GM12878 (cell line): ENCODE measurements around the gene TEDC1. TPM values are rescaled to one million over a fixed set of nuclear protein-coding genes. Genes with fewer than 3 reads are reported as not detected.

Source experiments
- MYC ChIP-seq: IDR thresholded peaks from 2 replicates; pipeline ENCODE4 v1.6.1; 2011; ENCODE audit warnings: mild to moderate bottlenecking, low read length, moderate library complexity, inconsistent platforms; ENCODE audit not compliant: insufficient read depth, insufficient replicate concordance, insufficient read length, severe bottlenecking
- NR2C1 ChIP-seq: fragments of 450-650 bp; IDR thresholded peaks from 2 replicates; pipeline ENCODE4 v1.6.1; 2017; ENCODE audit warnings: antibody characterized with exemption, mild to moderate bottlenecking, moderate library complexity
- SP1 ChIP-seq: IDR thresholded peaks from one replicate; pipeline ENCODE4 v1.6.1; 2011; ENCODE audit warnings: low read depth, low read length
- polyA plus RNA-seq, 11 experiments: library from polyadenylated mRNA; depleted of rRNA in 4 of 11; unstranded in 6 of 11; stranded (reverse) in 5 of 11; fragments of >200 nt; fragmentation: Nextera tagmentation in 4 of 11; fragmentation: Illumina TruSeq in 1 of 11; extraction: Ambion mirVana in 4 of 11; extraction: Trizol in 1 of 11; gene quantifications; 1 replicate in 1 of 11; 2 replicates in 10 of 11; pipeline versions ENCODE4 v1.2.1 to v1.2.3, GENCODE V29; 2011 to 2016; ENCODE audit warnings: inconsistent platforms in 2 of 11, missing spikeins in 2 of 11, low read depth in 1 of 11
- total RNA-seq, 4 experiments: library from RNA; depleted of rRNA in 3 of 4; stranded (reverse); fragments of >200 nt in 3 of 4; fragmentation: Illumina TruSeq in 1 of 4; extraction: Trizol in 1 of 4; gene quantifications; 2 replicates each; pipeline versions ENCODE4 v1.2.1 to v1.2.3, GENCODE V29; 2013 to 2021

Gene TEDC1
- total and polyA plus RNA-seq, 10 of the 15 experiments (the other 5 are each of a cell fraction or from before 2014, with no cell fraction given) = 0.19 to 34.2 (median 14.5) TPM

DNA sequence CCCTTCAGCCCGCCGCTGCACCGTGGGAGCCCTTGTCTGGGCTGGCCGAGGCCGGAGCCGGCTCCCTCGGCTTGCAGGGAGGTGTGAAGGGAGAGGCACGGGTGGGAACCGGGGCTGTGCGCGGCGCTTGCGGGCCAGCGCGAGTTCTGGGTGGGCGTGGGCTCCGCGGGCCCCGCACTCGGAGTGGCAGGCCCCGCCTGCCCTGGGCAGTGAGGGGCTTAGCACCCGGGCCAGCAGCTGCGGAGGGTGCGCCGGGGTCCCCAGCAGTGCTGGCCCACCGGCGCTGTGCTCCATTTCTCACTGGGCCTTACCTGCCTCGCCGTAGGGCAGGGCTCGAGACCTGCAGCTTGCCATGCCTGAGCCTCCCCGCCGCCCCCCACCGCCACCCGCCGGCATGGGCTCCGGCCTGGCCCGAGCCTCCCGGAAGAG lies 56.7 kb downstream of the TEDC1 start (continued):
- no peak for TF ChIP-seq NR2C1
- TF ChIP-seq MYC = no peak
- no peak for TF ChIP-seq SP1

Other genes with a start within 250 kb of the TEDC1 start
Only the 7 nearest of the 8 such genes appear.
- gene BRF1, start 190.2 kb upstream of the TEDC1 start, total RNA-seq (2014; rRNA removed) = 25.2 and 26.5 TPM in 2 replicates
- 11.5 and 11.6 TPM in 2 replicates for gene BRF1, start 190.2 kb upstream of the TEDC1 start, total RNA-seq (2014; rRNA removed; fragmentation: Illumina TruSeq; extraction: Trizol)
- gene BRF1, start 190.2 kb upstream of the TEDC1 start, total RNA-seq (2021) = 29.3 and 33.5 TPM in 2 replicates
- 7.1 and 8.0 TPM in 2 replicates for gene BRF1, start 190.2 kb upstream of the TEDC1 start, polyA plus RNA-seq (2011; rRNA removed)
- 5.3 and 8.8 TPM in 2 replicates for gene BRF1, start 190.2 kb upstream of the TEDC1 start, polyA plus RNA-seq (2014; fragmentation: Illumina TruSeq; extraction: Trizol)
- under 1 TPM; 0.21 to 0.58 TPM for gene BRF1, start 190.2 kb upstream of the TEDC1 start, polyA plus RNA-seq (2014; fragmentation: Nextera tagmentation; extraction: Ambion mirVana)
- 18.3 and 22.6 TPM in 2 replicates for gene BRF1, start 190.2 kb upstream of the TEDC1 start, polyA plus RNA-seq (2014; rRNA removed)
- gene BRF1, start 190.2 kb upstream of the TEDC1 start, polyA plus RNA-seq (2016; fragmentation: Nextera tagmentation; extraction: Ambion mirVana) = 10 to 100 TPM in 1 of 2 experiments, 1 to 10 TPM in 1; 9.7 to 17.4 TPM
- gene PACS2, start 176.5 kb upstream of the TEDC1 start, total RNA-seq (2014; rRNA removed) = 23.3 and 34.1 TPM in 2 replicates
- gene PACS2, start 176.5 kb upstream of the TEDC1 start, total RNA-seq (2014; rRNA removed; fragmentation: Illumina TruSeq; extraction: Trizol) = 9.2 and 11.4 TPM in 2 replicates
- gene PACS2, start 176.5 kb upstream of the TEDC1 start, total RNA-seq (2021) = 37.2 and 37.3 TPM in 2 replicates
- gene PACS2, start 176.5 kb upstream of the TEDC1 start, polyA plus RNA-seq (2011; rRNA removed) = 10.1 and 13.6 TPM in 2 replicates
- 5.2 and 7.4 TPM in 2 replicates for gene PACS2, start 176.5 kb upstream of the TEDC1 start, polyA plus RNA-seq (2014; fragmentation: Illumina TruSeq; extraction: Trizol)
- gene PACS2, start 176.5 kb upstream of the TEDC1 start, polyA plus RNA-seq (2014; fragmentation: Nextera tagmentation; extraction: Ambion mirVana) = under 1 TPM; 0.21 to 0.91 TPM
- gene PACS2, start 176.5 kb upstream of the TEDC1 start, polyA plus RNA-seq (2014; rRNA removed) = 30.3 and 35.7 TPM in 2 replicates
- 1 to 10 TPM; 4.5 to 5.8 TPM for gene PACS2, start 176.5 kb upstream of the TEDC1 start, polyA plus RNA-seq (2016; fragmentation: Nextera tagmentation; extraction: Ambion mirVana)
- 0.49 and 1.0 TPM in 2 replicates for gene TEX22, start 92.7 kb upstream of the TEDC1 start, total RNA-seq (2014; rRNA removed)
- 0.54 and 0.64 TPM in 2 replicates for gene TEX22, start 92.7 kb upstream of the TEDC1 start, total RNA-seq (2014; rRNA removed; fragmentation: Illumina TruSeq; extraction: Trizol)
- 2.7 and 4.0 TPM in 2 replicates for gene TEX22, start 92.7 kb upstream of the TEDC1 start, total RNA-seq (2021)
- gene TEX22, start 92.7 kb upstream of the TEDC1 start, polyA plus RNA-seq (2011; rRNA removed) = 0.12 and 0.15 TPM in 2 replicates
- 0.12 TPM in 1 of 2 replicates, not detected in the other for gene TEX22, start 92.7 kb upstream of the TEDC1 start, polyA plus RNA-seq (2014; fragmentation: Illumina TruSeq; extraction: Trizol)
- under 1 TPM in 1 of 2 experiments, not detected in 1; 0.02 TPM for gene TEX22, start 92.7 kb upstream of the TEDC1 start, polyA plus RNA-seq (2014; fragmentation: Nextera tagmentation; extraction: Ambion mirVana)
- 0.63 and 0.80 TPM in 2 replicates for gene TEX22, start 92.7 kb upstream of the TEDC1 start, polyA plus RNA-seq (2014; rRNA removed)
- gene TEX22, start 92.7 kb upstream of the TEDC1 start, polyA plus RNA-seq (2016; fragmentation: Nextera tagmentation; extraction: Ambion mirVana) = 1 to 10 TPM; 1.1 to 1.3 TPM
- gene MTA1, start 71.4 kb upstream of the TEDC1 start, total RNA-seq (2014; rRNA removed) = 53.3 and 62.6 TPM in 2 replicates
- 28.1 and 30.8 TPM in 2 replicates for gene MTA1, start 71.4 kb upstream of the TEDC1 start, total RNA-seq (2014; rRNA removed; fragmentation: Illumina TruSeq; extraction: Trizol)
- gene MTA1, start 71.4 kb upstream of the TEDC1 start, total RNA-seq (2021) = 138 and 162 TPM in 2 replicates
- 26.0 and 52.3 TPM in 2 replicates for gene MTA1, start 71.4 kb upstream of the TEDC1 start, polyA plus RNA-seq (2011; rRNA removed)
- 9.6 and 30.4 TPM in 2 replicates for gene MTA1, start 71.4 kb upstream of the TEDC1 start, polyA plus RNA-seq (2014; fragmentation: Illumina TruSeq; extraction: Trizol)
- gene MTA1, start 71.4 kb upstream of the TEDC1 start, polyA plus RNA-seq (2014; fragmentation: Nextera tagmentation; extraction: Ambion mirVana) = under 1 TPM; 0.14 to 0.69 TPM
- 114 and 134 TPM in 2 replicates for gene MTA1, start 71.4 kb upstream of the TEDC1 start, polyA plus RNA-seq (2014; rRNA removed)
- gene MTA1, start 71.4 kb upstream of the TEDC1 start, polyA plus RNA-seq (2016; fragmentation: Nextera tagmentation; extraction: Ambion mirVana) = 10 to 100 TPM in 1 of 2 experiments, 1 to 10 TPM in 1; 7.7 to 10.3 TPM
- 0.11 TPM in 1 of 2 replicates, not detected in the other for gene CRIP2, start 16.4 kb upstream of the TEDC1 start, total RNA-seq (2014; rRNA removed)
- gene CRIP2, start 16.4 kb upstream of the TEDC1 start, total RNA-seq (2014; rRNA removed; fragmentation: Illumina TruSeq; extraction: Trizol) = not detected in 2 replicates
- 0.49 and 0.61 TPM in 2 replicates for gene CRIP2, start 16.4 kb upstream of the TEDC1 start, total RNA-seq (2021)
- 0.04 TPM in 1 of 2 replicates, not detected in the other for gene CRIP2, start 16.4 kb upstream of the TEDC1 start, polyA plus RNA-seq (2011; rRNA removed)
- not detected in 2 replicates for gene CRIP2, start 16.4 kb upstream of the TEDC1 start, polyA plus RNA-seq (2014; fragmentation: Illumina TruSeq; extraction: Trizol)
- gene CRIP2, start 16.4 kb upstream of the TEDC1 start, polyA plus RNA-seq (2014; fragmentation: Nextera tagmentation; extraction: Ambion mirVana) = not detected
- gene CRIP2, start 16.4 kb upstream of the TEDC1 start, polyA plus RNA-seq (2014; rRNA removed) = not detected in 2 replicates
- under 1 TPM; 0.37 to 0.62 TPM for gene CRIP2, start 16.4 kb upstream of the TEDC1 start, polyA plus RNA-seq (2016; fragmentation: Nextera tagmentation; extraction: Ambion mirVana)
- gene CRIP1, start 4.4 kb upstream of the TEDC1 start, total RNA-seq (2014; rRNA removed) = 99.4 and 101 TPM in 2 replicates
- 87.3 and 90.6 TPM in 2 replicates for gene CRIP1, start 4.4 kb upstream of the TEDC1 start, total RNA-seq (2014; rRNA removed; fragmentation: Illumina TruSeq; extraction: Trizol)
- 177 and 188 TPM in 2 replicates for gene CRIP1, start 4.4 kb upstream of the TEDC1 start, total RNA-seq (2021)
- 36.3 and 174 TPM in 2 replicates for gene CRIP1, start 4.4 kb upstream of the TEDC1 start, polyA plus RNA-seq (2011; rRNA removed)
- 8.1 and 81.1 TPM in 2 replicates for gene CRIP1, start 4.4 kb upstream of the TEDC1 start, polyA plus RNA-seq (2014; fragmentation: Illumina TruSeq; extraction: Trizol)
- 100 to 1,000 TPM in 1 of 2 experiments, 10 to 100 TPM in 1; 66.8 to 134 TPM for gene CRIP1, start 4.4 kb upstream of the TEDC1 start, polyA plus RNA-seq (2014; fragmentation: Nextera tagmentation; extraction: Ambion mirVana)
- gene CRIP1, start 4.4 kb upstream of the TEDC1 start, polyA plus RNA-seq (2014; rRNA removed) = 259 and 269 TPM in 2 replicates
- gene CRIP1, start 4.4 kb upstream of the TEDC1 start, polyA plus RNA-seq (2016; fragmentation: Nextera tagmentation; extraction: Ambion mirVana) = 100 to 1,000 TPM; 207 to 230 TPM
- gene TMEM121, start 35.3 kb downstream of the TEDC1 start, total RNA-seq (2014; rRNA removed) = 4.9 and 6.6 TPM in 2 replicates
- 0.09 and 0.13 TPM in 2 replicates for gene TMEM121, start 35.3 kb downstream of the TEDC1 start, total RNA-seq (2014; rRNA removed; fragmentation: Illumina TruSeq; extraction: Trizol)
- 3.2 and 3.4 TPM in 2 replicates for gene TMEM121, start 35.3 kb downstream of the TEDC1 start, total RNA-seq (2021)
- gene TMEM121, start 35.3 kb downstream of the TEDC1 start, polyA plus RNA-seq (2011; rRNA removed) = 0.04 TPM in 1 of 2 replicates, not detected in the other
- gene TMEM121, start 35.3 kb downstream of the TEDC1 start, polyA plus RNA-seq (2014; fragmentation: Illumina TruSeq; extraction: Trizol) = not detected in 2 replicates
- gene TMEM121, start 35.3 kb downstream of the TEDC1 start, polyA plus RNA-seq (2014; fragmentation: Nextera tagmentation; extraction: Ambion mirVana) = under 1 TPM in 1 of 2 experiments, not detected in 1; 0.27 TPM
- 3.1 and 4.9 TPM in 2 replicates for gene TMEM121, start 35.3 kb downstream of the TEDC1 start, polyA plus RNA-seq (2014; rRNA removed)
- gene TMEM121, start 35.3 kb downstream of the TEDC1 start, polyA plus RNA-seq (2016; fragmentation: Nextera tagmentation; extraction: Ambion mirVana) = 1 to 10 TPM in 1 of 2 experiments, under 1 TPM in 1; 0.49 to 1.9 TPM